ENCODE measurements around the gene SPRTN.
"Not testable (repeated sequence)": the region's sequence is repeated elsewhere in the genome, so short reads cannot be mapped to it uniquely, and the experiment has no call there.

The SPRTN gene

GRCh38 chr1:231335663-231336602, 2.2 kb upstream of the SPRTN start:
- no peak for DNase-seq

DNA sequence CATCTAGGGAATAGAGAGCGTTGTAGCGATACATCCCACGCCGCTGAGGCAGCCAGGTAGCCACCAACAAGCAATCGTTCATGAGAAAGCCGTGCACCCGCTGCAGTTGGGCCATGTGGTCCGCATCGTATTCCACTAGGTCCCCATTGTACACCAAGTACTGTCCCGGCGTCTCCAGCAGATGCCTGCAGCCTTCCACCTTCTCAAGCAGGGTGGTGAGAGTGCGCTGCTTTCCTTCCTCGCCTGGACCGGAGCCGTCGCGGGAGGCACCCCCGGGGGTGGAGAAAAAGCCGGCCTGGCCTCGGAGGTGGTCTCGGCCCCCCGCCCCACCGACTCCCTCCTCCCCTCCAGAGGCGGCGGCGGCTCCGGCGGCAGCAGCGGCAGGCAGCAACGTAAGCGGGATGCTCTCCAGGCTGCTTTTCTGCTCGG, 1.0 kb upstream of the SPRTN start:
- no peak for DNase-seq

DNA sequence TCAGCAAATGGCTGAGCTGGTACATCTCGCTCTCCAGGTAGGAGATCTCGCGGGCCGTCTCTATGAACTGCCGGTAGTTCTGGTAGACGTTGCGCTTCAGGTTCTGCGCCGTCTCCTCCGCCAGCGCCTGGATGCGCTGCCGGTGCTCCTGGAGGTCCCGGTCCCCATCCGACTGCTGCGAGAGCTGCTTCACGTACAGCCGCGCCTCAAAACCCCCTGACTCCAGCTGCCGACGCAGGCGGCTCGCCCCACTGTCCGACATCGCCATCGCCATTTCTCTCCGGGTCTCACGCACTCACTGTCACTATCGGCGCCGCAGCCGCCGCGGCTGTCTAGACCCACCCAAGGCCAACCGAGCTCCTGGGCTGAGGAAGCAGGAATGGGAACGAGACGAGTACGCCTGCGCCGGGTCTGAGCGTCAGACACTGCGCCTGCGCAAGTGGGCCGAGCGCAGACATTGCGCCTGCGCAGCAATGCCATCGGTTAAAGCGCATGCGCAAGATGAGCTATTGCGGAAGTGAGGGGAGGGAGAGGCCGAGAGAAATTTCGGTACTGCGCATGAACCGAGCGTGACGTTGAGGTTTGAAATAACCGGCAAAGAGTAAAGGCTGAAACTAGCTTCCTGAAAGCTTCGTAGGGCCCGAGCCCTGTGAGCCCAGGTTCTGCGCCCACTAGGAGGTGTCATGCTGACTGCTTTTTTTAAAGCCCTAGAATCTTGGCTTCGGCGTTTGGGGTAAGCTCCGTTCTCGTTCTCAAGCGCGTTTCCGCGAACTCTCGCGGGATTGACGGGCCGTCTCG, 422 bp upstream of the SPRTN start, which contains the start of gene EXOC8:
TSS of gene EXOC8 (minus strand) at position 381 of the 798 bp plus-strand sequence. CDS start at position 274, 107 bp downstream.
- peak; percentile 98 for DNase-seq

DNA sequence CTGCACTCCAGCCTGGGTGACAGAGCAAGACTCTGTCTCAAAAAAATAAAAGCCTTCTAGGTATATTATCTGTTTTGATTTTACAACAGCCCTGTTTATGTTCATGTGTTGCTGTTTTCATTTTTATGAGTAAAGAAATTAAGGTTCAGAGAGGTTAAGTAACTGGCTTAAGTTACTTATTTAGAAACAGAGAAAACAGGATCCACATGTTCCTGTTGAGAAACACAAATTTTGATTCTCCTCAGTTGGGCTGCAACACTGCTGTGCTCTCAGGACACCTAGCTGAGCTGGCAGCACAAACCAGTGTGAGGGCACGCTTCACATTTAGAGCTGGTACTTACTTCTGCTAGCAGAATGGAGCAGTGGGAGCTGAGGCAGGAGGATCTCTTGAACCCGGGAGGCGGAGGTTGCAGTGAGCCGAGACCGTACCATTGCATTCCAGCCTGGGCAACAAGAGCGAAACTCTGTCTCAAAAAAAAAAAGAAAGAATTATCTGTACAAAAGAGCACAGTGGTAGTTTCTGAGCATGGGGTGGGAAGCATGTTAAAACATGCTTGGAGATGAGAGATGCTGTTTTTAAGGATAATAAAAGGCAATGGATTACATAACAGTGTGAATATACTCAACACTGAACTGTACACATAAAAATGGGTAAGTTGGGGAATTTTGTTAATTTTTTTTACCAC, 2.4 kb downstream of the SPRTN start:
- no peak for DNase-seq

GRCh38 chr1:231347961-231348360, 9.9 kb downstream of the SPRTN start:
- no peak for DNase-seq

DNA sequence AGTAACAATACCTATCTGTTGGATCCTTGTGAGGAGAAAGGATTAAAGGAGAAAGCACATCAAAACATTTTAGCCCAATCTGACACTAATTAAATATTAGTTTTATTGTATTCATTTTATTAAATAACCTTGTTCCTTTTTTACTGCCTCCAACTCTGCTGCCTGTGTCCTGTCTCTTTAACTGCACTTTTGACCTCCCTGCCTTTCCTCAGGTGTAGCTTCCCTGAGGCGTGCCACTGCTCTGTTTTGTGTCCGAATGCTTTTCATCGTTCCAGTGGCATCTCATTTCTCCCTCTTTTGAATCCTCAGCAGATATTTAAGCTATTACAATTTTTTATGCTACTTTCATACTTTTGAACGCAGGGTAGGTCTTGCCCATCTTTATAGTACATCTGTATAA, 10.3 kb downstream of the SPRTN start:
- no peak for DNase-seq

DNA sequence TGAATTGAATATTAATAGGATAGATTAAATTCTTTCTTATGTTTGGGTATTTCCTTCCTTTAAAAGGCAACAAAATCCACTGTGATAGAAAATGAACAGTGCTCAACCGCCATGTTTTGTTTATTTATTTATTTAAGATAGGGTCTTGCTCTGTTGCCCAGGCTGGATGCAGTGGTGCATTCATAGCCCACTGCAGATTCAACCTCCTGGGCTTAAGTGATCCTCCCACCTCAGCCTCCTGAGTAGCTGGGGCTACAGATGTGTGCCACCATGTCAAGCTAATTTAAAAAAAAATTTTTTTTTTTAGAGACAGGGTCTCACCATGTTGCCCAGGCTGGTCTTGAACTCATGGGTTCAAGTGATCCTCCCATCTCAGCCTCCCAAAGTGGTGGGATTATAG, 10.8 kb downstream of the SPRTN start:
- not testable (repeated sequence) for DNase-seq

- DNase-seq = no peak
These were observed 13.7 kb downstream of the SPRTN start for GRCh38 chr1:231351816-231352215.

GRCh38 chr1:231353086-231353485, 15.0 kb downstream of the SPRTN start:
- no peak for DNase-seq

- DNase-seq = no peak
These were observed 16.4 kb downstream of the SPRTN start for GRCh38 chr1:231354330-231355020.

DNA sequence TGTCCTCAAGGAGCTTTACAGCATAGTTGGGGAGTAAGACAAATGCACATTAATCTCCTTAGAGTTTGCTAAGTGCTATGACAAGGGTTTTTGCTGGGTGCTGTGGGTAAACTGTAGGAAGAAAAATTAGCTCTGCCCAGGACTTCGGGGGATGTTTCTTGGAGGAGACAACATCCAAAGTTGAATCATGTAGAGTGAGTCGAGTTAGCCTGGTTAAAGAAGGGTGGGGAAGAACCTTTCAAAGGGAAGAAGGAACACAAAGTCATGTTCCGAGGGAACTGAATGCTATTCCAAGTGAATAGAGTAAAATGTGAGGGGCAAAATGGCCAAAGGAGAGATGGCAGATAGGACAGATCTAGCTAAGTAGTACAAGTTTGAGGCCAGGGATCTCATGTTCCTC, 17.1 kb downstream of the SPRTN start:
- DNase-seq = no peak

- no peak for DNase-seq
These were observed 19.2 kb downstream of the SPRTN start for GRCh38 chr1:231357187-231357772.

GRCh38 chr1:231357831-231358354, 19.8 kb downstream of the SPRTN start:
- DNase-seq = peak; percentile 84

DNA sequence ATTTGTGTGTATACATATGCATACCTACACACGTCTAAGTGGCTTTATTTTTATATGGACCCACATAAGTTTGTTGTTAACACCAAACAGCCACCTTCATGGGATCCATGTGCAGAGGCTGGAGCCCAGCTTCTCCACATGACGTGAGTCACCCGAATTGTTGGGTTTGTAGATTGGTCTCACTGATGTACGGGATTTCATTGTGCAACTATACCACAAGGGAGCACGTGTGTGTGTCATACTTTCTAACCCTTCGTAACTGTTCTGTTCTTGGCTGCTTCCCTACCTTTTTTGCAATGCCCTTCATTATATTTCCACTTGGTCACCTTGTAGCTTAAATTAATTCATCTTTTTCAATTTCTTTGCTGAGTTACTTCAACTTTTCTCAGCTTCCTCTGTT, 21.0 kb downstream of the SPRTN start:
- no peak for DNase-seq

GRCh38 chr1:231362325-231362724, 24.2 kb downstream of the SPRTN start:
- DNase-seq = no peak

GRCh38 chr1:231363624-231364023, 25.5 kb downstream of the SPRTN start:
- DNase-seq = no peak

DNA sequence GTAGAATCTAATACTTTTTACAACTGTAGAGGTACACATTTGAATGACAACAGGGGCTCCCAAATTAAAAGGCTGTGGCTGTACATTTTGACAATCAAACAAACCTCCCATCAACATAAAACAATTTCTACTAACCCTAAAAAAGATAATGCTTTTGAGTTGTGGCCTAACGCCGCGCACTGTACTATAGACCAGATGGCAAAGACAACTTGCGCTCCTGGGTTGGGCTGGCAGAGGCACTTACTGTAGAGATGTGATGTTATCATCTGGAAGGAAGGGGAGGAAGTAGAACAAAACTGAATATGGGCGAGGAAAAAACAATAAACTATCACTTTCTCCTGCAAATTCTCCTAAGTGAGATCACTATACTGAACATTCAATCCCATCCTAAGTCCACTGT, 26.1 kb downstream of the SPRTN start:
- DNase-seq = no peak

GRCh38 chr1:231369282-231369681, 31.2 kb downstream of the SPRTN start:
- DNase-seq = no peak

- no peak for DNase-seq
These were observed 34.4 kb downstream of the SPRTN start for GRCh38 chr1:231372501-231372900.

- DNase-seq = no peak
These were observed 36.3 kb downstream of the SPRTN start for GRCh38 chr1:231374394-231374793.

DNA sequence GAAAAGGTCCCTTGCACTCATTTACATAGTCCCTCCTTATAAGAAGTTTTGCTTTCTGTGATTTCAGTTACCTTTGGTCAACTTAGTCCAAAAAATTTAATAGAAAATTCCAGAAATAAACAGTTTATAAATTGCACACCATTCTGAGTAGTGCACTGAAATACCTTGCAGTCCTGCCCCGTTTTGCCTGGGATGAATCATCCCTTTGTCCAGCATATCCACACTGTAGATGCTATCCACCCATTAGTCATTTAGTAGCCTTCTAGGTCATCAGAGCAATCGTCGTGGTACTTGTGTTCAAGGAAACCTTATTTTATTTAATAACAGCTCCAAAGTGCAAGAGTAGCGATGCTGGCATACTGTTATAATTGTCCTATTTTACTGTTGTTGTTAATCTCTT, 38.0 kb downstream of the SPRTN start:
- no peak for DNase-seq

Data from NCI-H510A treated with DMSO at 0.1 percent for 48 hours (cell line).